ENCODE results near the gene CDCA5.
"Not testable (repeated sequence)": the region's sequence is repeated elsewhere in the genome, so short reads cannot be mapped to it uniquely, and the experiment has no call there.

The CDCA5 gene

GRCh38 chr11:65124480-65125196 is 40.8 kb upstream of the CDCA5 start:
- DNase-seq (ENCODE audit: low read depth) = no peak
- H3K4me3 ChIP-seq (ENCODE audit: low read length) = no peak overlapping the region
- TF ChIP-seq CTCF (conservative IDR thresholded peaks at IDR 0.05; ENCODE audit: low read depth, low read length) = no peak

- no peak for TF ChIP-seq CTCF (conservative IDR thresholded peaks at IDR 0.05; ENCODE audit: low read depth, low read length)
- peak; percentile 94 for DNase-seq (ENCODE audit: low read depth)
- H3K4me3 ChIP-seq (ENCODE audit: low read length) = peak within 1 kb of the TSS; percentile 98
These were observed 38.2 kb upstream of the CDCA5 start, which contains the start of the genes FAU and MRPL49 for GRCh38 chr11:65121865-65122696. FAU (minus strand) TSS chr11:65122134; CDS start chr11:65121813, 321 bp downstream. MRPL49 (plus strand) TSS chr11:65122321; CDS start chr11:65122347, 26 bp downstream.

- peak overlapping the region; percentile 98 for H3K4me3 ChIP-seq (ENCODE audit: low read length)
- no peak for TF ChIP-seq CTCF (conservative IDR thresholded peaks at IDR 0.05; ENCODE audit: low read depth, low read length)
- no peak for DNase-seq (ENCODE audit: low read depth)
These were observed 37.6 kb upstream of the CDCA5 start for GRCh38 chr11:65121447-65121864.

GRCh38 chr11:65120831-65121230 is 37.0 kb upstream of the CDCA5 start:
- DNase-seq (ENCODE audit: low read depth) = no peak
- H3K4me3 ChIP-seq (ENCODE audit: low read length) = peak overlapping the region; percentile 98
- no peak for TF ChIP-seq CTCF (conservative IDR thresholded peaks at IDR 0.05; ENCODE audit: low read depth, low read length)

GRCh38 chr11:65119670-65119995 is 35.8 kb upstream of the CDCA5 start:
- DNase-seq (ENCODE audit: low read depth) = no peak
- no peak overlapping the region for H3K4me3 ChIP-seq (ENCODE audit: low read length)
- TF ChIP-seq CTCF (conservative IDR thresholded peaks at IDR 0.05; ENCODE audit: low read depth, low read length) = no peak

GRCh38 chr11:65118891-65119669 is 35.2 kb upstream of the CDCA5 start:
- H3K4me3 ChIP-seq (ENCODE audit: low read length); DNase-seq (ENCODE audit: low read depth): not testable (repeated sequence)
